NCI-H1694 treated with DMSO at 0.1 percent for 48 hours (cell line): ENCODE measurements around the gene RBM44.

Experiments used
- DNase-seq: peaks from one replicate; lab custom pipeline; 2025; lab: John Stamatoyannopoulos, UW

RBM44 gene

DNA sequence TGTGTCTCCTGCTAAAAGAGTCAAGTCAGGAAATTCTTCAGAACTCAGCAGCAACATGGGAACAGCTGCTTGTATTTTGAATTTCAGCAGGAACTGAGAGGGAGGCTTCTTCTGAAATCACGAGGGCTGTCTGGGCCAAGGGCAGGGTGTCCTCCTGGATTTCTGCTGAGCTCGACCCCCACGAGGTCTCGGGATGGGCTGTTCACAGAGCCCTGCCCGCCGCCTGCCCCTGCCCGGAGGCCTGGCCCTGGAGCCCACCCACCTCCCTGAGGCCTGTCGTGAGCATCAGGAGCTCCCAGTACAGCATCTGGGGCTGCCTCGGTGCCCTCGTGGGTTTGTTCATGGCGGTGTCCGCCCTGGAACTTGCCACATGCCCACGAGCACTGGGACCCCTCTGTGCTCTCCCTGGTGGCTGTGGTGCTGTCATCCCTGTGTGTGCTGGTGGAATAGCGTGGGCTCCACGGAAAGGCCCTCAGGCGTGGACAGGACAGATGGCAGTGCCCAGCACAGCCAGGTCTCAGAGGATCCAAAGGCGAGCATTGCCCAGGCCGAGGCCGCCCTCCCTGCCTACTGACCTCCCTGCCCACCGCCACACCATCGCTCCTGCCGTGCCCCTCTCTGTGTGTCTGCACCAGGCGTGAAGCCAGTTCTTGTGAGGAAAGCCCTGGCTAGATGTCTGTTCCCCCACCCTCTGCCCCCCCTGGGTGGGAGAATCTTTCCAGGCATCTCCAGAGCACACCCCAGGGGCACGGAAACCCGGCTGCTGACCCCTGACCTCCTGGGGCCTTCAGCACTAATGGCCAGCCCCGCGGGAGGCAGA, 86.7 kb downstream of the RBM44 start:
- no peak for DNase-seq

DNA sequence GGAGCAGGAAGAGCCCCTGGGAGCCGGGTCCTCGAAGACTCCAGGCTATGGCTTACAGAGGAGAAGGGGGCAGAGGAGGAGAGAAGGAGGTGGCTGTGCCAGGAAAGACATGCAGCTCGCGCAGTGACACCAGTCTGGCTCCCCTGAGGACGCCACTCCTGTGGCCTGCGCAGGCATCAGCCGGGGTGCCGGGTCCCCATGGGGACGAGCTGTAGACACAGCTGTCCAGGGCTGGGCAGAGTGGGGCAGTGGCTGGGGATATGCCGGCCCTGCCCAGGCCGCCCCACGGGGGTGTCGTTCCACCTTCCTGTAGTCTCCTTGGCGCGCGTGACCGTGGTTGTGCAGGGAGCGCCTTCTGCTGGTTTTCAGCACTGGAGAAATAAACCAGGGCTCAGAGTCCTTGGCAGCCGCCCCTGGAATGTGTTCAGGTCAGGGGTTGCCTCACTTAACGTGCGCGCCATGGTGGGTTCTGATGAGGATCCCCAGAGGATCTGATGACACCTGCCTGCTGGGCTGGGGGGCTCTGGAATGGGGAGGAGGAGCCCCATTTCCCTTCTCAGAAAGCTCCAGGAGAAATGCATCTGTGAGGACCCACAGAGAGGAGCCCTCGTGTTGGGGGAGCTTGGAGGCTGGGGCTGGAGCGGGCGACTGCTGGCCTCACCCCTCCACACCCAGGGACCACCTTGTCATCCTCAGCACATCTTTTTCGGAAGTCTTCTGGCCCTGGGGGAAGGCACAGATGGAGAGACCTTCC, 87.5 kb downstream of the RBM44 start:
- DNase-seq: no peak

DNA sequence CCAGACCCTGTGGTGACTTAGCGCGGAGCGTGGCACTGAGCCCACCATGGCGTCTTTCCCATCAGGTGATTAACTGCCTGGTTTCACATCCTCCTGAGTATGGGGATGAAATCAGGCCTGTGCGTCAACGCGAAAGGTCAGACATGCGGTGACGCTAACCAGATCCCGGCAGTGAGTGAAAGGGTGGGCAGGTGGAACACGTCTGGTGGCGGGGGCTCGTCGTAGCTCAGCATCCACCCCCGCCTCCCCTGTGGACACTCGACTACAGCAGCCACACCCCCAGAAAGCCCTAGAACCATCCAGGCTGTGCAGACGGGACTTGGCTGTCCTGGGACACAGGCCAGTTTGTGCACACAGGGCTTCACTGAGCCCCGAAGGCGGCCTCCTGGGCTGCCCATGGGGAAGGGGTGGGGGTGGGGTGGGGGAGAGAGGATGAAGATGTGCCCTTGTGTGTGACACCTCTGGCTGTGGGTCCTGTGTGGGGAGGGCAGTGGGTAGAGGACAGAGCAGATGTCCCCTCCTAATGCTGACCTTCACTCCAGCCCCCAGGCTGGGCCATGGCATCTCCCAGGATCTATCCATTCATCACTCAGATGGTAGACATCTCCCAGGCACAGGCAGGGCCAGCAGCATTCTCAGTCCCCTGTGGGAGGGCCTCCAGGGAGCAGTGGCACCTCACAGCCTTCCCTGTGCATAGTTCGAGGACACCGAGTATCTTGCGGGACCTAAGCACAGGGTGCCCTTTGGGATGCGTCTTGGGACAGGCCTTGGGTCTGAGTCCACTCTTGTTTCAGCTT, 88.3 kb downstream of the RBM44 start:
- peak; percentile 8 for DNase-seq

DNA sequence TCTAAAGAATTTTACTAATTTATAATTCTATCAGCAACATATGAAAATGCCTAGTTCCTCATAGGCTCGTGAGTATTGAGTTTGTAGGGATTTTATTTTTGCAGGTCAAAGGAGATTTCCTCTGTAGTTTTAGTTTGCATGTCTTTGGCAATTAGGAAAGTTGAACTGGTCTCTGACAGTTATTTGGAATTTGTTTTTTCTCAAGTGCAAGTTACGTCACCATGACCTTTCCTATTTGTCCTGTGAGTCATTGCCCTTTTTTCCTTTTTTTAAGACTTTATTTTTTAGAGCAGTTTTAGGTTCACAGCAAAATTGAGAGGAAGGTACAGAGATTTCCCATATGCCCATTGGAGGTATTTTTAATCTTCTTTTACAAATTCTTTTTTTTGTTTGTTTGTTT, 89.8 kb downstream of the RBM44 start:
- no peak for DNase-seq

DNA sequence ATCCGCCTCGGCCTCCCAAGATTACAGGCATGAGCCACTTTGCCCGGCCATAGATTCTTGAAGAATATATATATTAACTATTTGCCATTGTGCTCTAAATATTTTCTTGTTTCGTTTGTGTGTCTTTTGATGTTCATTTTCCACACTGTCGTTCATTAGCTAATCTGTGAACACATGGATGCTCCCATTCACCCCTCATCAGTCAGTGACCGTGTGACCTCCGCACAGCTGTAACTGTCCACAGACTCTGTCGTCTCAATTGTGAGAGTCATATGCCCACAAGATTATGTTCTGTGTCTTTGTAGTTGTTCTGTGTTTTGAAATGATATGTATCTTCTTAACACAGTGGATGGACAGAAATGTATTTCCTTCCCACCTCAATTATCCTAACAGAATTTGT, 90.4 kb downstream of the RBM44 start:
- no peak for DNase-seq

DNA sequence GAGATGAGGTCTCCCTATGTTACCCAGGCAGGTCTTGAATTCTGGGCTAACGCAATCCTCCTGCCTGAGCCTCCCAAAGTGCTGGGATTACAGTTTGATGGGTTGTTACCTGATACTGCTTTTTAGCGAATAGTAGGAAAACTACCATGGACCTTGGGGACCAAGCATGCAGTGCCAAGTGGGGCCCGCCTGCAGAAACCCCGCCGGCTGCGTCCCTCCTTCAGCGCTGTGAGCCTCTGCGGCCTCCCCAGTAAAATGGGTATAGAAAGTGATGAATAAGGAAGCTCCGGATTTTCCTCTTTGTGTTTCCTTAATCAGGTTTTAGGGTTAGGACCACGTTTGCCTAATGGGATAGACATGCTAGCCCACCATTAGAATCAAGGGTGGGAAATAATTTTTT, 91.2 kb downstream of the RBM44 start:
- DNase-seq: no peak
